ENCODE measurements around the gene NLGN1. TPM values are rescaled to one million over a fixed set of nuclear protein-coding genes. Genes with fewer than 3 reads are reported as not detected.

Gene NLGN1
- total and polyA plus RNA-seq, 2 experiments from 2014 or later: 5.1 to 11.2 TPM

GRCh38 chr3:173913397-173913796 is 515.9 kb downstream of the NLGN1 start:
- no peaks in the 10 kb centered on the region for H3K9me2 ChIP-seq (replicated peaks; ENCODE audit: insufficient read depth)
- no peaks in the 10 kb centered on the region for H3K36me3 ChIP-seq (replicated peaks; ENCODE audit: insufficient read depth, low read depth)
- no peaks in the 10 kb centered on the region for H3K27me3 ChIP-seq
- no peaks in the 10 kb centered on the region for H3K4me1 ChIP-seq (ENCODE audit: insufficient read depth)
- H4K20me1 ChIP-seq (ENCODE audit: insufficient read depth, poor library complexity, severe bottlenecking): no peaks in the 10 kb centered on the region
- no peak overlapping the region for H3K27ac ChIP-seq
- whole genome bisulfite sequencing (ENCODE audit: low lambda C conversion rate, missing lambda C conversion rate): 44% methylated on average over 2 of the region's 2 CpGs
- no peak overlapping the region for H2AFZ ChIP-seq
- H3K4me2 ChIP-seq: no peak overlapping the region
- no peaks in the 10 kb centered on the region for H3K9me3 ChIP-seq (ENCODE audit: low read depth)
- no peaks in the 10 kb centered on the region for H3K79me2 ChIP-seq
- no peak for TF ChIP-seq EZH2 (IDR thresholded peaks at IDR 0.05; ENCODE audit: borderline replicate concordance)
- no peak for TF ChIP-seq EZH2phosphoT487 (IDR thresholded peaks at IDR 0.05; ENCODE audit: low read depth, severe bottlenecking, unreplicated experiment)
- no peak for TF ChIP-seq CTCF (IDR thresholded peaks at IDR 0.05; ENCODE audit: poor library complexity)
- DNase-seq (ENCODE audit: low spot score): peak; percentile 16
- H3K4me3 ChIP-seq: no peak overlapping the region

- H3K4me3 ChIP-seq: no peak overlapping the region
- no peaks in the 10 kb centered on the region for H3K36me3 ChIP-seq (replicated peaks; ENCODE audit: insufficient read depth, low read depth)
- H3K9me2 ChIP-seq (replicated peaks; ENCODE audit: insufficient read depth): no peaks in the 10 kb centered on the region
- DNase-seq (ENCODE audit: low spot score): no peak
- no peaks in the 10 kb centered on the region for H4K20me1 ChIP-seq (ENCODE audit: insufficient read depth, poor library complexity, severe bottlenecking)
- H3K79me2 ChIP-seq: no peaks in the 10 kb centered on the region
- 95% methylated on average over 1 of the region's 1 CpG for WGBS (ENCODE audit: low lambda C conversion rate, missing lambda C conversion rate)
- no peak overlapping the region for H2AFZ ChIP-seq
- H3K27me3 ChIP-seq: no peaks in the 10 kb centered on the region
- no peaks in the 10 kb centered on the region for H3K9me3 ChIP-seq (ENCODE audit: low read depth)
- H3K4me2 ChIP-seq: no peak overlapping the region
- no peaks in the 10 kb centered on the region for H3K4me1 ChIP-seq (ENCODE audit: insufficient read depth)
- TF ChIP-seq EZH2phosphoT487 (IDR thresholded peaks at IDR 0.05; ENCODE audit: low read depth, severe bottlenecking, unreplicated experiment): no peak
- no peak for TF ChIP-seq CTCF (IDR thresholded peaks at IDR 0.05; ENCODE audit: poor library complexity)
- TF ChIP-seq EZH2 (IDR thresholded peaks at IDR 0.05; ENCODE audit: borderline replicate concordance): no peak
- H3K27ac ChIP-seq: no peak overlapping the region
Measured at GRCh38 chr3:173913974-173914421, 516.5 kb downstream of the NLGN1 start.

GRCh38 chr3:173916799-173917198 is 519.3 kb downstream of the NLGN1 start:
- H3K9me3 ChIP-seq (ENCODE audit: low read depth): no peaks in the 10 kb centered on the region
- H4K20me1 ChIP-seq (ENCODE audit: insufficient read depth, poor library complexity, severe bottlenecking): no peaks in the 10 kb centered on the region
- no peak overlapping the region for H3K27ac ChIP-seq
- H3K36me3 ChIP-seq (replicated peaks; ENCODE audit: insufficient read depth, low read depth): no peaks in the 10 kb centered on the region
- no peak overlapping the region for H3K4me3 ChIP-seq
- no peak overlapping the region for H2AFZ ChIP-seq
- TF ChIP-seq EZH2 (IDR thresholded peaks at IDR 0.05; ENCODE audit: borderline replicate concordance): no peak
- TF ChIP-seq EZH2phosphoT487 (IDR thresholded peaks at IDR 0.05; ENCODE audit: low read depth, severe bottlenecking, unreplicated experiment): no peak
- no peak for TF ChIP-seq CTCF (IDR thresholded peaks at IDR 0.05; ENCODE audit: poor library complexity)
- no peaks in the 10 kb centered on the region for H3K27me3 ChIP-seq
- H3K9me2 ChIP-seq (replicated peaks; ENCODE audit: insufficient read depth): no peaks in the 10 kb centered on the region
- H3K79me2 ChIP-seq: no peaks in the 10 kb centered on the region
- DNase-seq (ENCODE audit: low spot score): no peak
- H3K4me1 ChIP-seq (ENCODE audit: insufficient read depth): no peaks in the 10 kb centered on the region
- no peak overlapping the region for H3K4me2 ChIP-seq

GRCh38 chr3:173920386-173920785 is 522.8 kb downstream of the NLGN1 start:
- H3K4me1 ChIP-seq (ENCODE audit: insufficient read depth): no peaks in the 10 kb centered on the region
- no peak overlapping the region for H2AFZ ChIP-seq
- H3K9me2 ChIP-seq (replicated peaks; ENCODE audit: insufficient read depth): no peaks in the 10 kb centered on the region
- no peaks in the 10 kb centered on the region for H3K79me2 ChIP-seq
- H3K4me3 ChIP-seq: no peak overlapping the region
- no peak overlapping the region for H3K27ac ChIP-seq
- no peak for TF ChIP-seq CTCF (IDR thresholded peaks at IDR 0.05; ENCODE audit: poor library complexity)
- no peak for TF ChIP-seq EZH2phosphoT487 (IDR thresholded peaks at IDR 0.05; ENCODE audit: low read depth, severe bottlenecking, unreplicated experiment)
- no peak for TF ChIP-seq EZH2 (IDR thresholded peaks at IDR 0.05; ENCODE audit: borderline replicate concordance)
- no peaks in the 10 kb centered on the region for H3K36me3 ChIP-seq (replicated peaks; ENCODE audit: insufficient read depth, low read depth)
- no peaks in the 10 kb centered on the region for H3K9me3 ChIP-seq (ENCODE audit: low read depth)
- no peaks in the 10 kb centered on the region for H3K27me3 ChIP-seq
- DNase-seq (ENCODE audit: low spot score): peak; percentile 26
- WGBS (ENCODE audit: low lambda C conversion rate, missing lambda C conversion rate): 63% methylated on average over 1 of the region's 1 CpG
- no peak overlapping the region for H3K4me2 ChIP-seq
- no peaks in the 10 kb centered on the region for H4K20me1 ChIP-seq (ENCODE audit: insufficient read depth, poor library complexity, severe bottlenecking)

Data from hepatocyte (in vitro differentiated cells).